Keratinocyte (primary cell): ENCODE results near the gene FBLN5.

ENCODE experiments used
- EZH2 ChIP-seq: IDR thresholded peaks from one replicate; pipeline ENCODE4 v1.6.1; 2012; ENCODE audit warnings: inconsistent platforms, mild to moderate bottlenecking, low read length, moderate library complexity
- TF ChIP-seq, protein P1 (sequence below), 3 experiments: IDR thresholded peaks in 1 of 3; conservative IDR thresholded peaks in 1 of 3; optimal IDR thresholded peaks in 1 of 3; 2 replicates in 2 of 3; 3 replicates in 1 of 3; pipeline versions ENCODE3 to v1.5.1; 2011; ENCODE audit warnings: low read length in 3 of 3, mild to moderate bottlenecking in 3 of 3, moderate library complexity in 2 of 3, control low read depth in 1 of 3, inconsistent platforms in 1 of 3; ENCODE audit not compliant: insufficient read depth in 2 of 3; ENCODE audit errors: extremely low read depth in 1 of 3

DNA sequence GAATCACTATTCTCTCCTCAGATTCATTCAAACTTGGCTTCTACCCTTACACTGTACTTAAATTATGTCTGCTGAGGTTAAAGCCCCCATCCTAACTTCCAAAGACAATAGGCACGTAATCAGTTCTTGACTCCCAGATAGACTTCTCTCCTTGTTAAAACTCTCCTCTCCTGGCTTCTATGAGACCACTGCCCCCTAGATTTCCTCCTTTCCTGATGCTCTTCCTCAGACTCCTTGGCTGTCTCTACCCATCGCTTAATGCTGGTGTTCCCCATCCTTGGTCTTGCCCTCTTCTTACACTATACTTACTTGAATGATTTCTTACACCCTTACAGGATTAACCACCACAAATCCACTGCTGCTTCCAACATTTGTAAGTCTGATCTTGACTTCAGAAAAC lies 112.9 kb downstream of the FBLN5 start:
- TF ChIP-seq, protein P1, sequence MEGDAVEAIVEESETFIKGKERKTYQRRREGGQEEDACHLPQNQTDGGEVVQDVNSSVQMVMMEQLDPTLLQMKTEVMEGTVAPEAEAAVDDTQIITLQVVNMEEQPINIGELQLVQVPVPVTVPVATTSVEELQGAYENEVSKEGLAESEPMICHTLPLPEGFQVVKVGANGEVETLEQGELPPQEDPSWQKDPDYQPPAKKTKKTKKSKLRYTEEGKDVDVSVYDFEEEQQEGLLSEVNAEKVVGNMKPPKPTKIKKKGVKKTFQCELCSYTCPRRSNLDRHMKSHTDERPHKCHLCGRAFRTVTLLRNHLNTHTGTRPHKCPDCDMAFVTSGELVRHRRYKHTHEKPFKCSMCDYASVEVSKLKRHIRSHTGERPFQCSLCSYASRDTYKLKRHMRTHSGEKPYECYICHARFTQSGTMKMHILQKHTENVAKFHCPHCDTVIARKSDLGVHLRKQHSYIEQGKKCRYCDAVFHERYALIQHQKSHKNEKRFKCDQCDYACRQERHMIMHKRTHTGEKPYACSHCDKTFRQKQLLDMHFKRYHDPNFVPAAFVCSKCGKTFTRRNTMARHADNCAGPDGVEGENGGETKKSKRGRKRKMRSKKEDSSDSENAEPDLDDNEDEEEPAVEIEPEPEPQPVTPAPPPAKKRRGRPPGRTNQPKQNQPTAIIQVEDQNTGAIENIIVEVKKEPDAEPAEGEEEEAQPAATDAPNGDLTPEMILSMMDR (optimal IDR thresholded peaks at IDR 0.05 in 1 of 3, IDR thresholded peaks at IDR 0.05 in 1 of 3, conservative IDR thresholded peaks at IDR 0.05 in 1 of 3; ENCODE audit: extremely low read depth in 1 of 3, insufficient read depth in 2 of 3, low read length in 3 of 3), result no peak
- TF ChIP-seq EZH2, result no peak
